ENCODE results near the gene HNRNPUL1.

The HNRNPUL1 gene

GRCh38 chr19:41263042-41263849 is 926 bp upstream of the HNRNPUL1 start:
- Histone ChIP-seq H3K36me3 (ENCODE audit: insufficient read depth, low read length) (peaks cover 22% of the 10 kb centered on the region), H3K9ac (ENCODE audit: low read length) (peak overlapping the region; percentile 99), H4K20me1 (ENCODE audit: insufficient read depth, low read length) (no peaks in the 10 kb centered on the region), H3K27ac (ENCODE audit: low read depth, low read length, poor library complexity, severe bottlenecking) (peak overlapping the region; percentile 93), H3K27me3 (ENCODE audit: insufficient read depth, low read length) (no peaks in the 10 kb centered on the region), H3K79me2 (ENCODE audit: insufficient read depth, low read length) (peaks cover 39% of the 10 kb centered on the region), H2AFZ (ENCODE audit: low read length) (no peak overlapping the region), H3F3A (ENCODE audit: insufficient read depth, low read length) (no peaks in the 10 kb centered on the region), H3K4me2 (ENCODE audit: low read length) (peak overlapping the region; percentile 94), H3K4me1 (ENCODE audit: insufficient read depth, low read length, severe bottlenecking) (peaks cover 20% of the 10 kb centered on the region), H3K9me3 (ENCODE audit: low read length) (no peaks in the 10 kb centered on the region), H3K4me3 (ENCODE audit: low read depth, low read length, poor library complexity, severe bottlenecking) (peak overlapping the region; percentile 92), H3K9me2 (ENCODE audit: low read depth, low read length) (no peaks in the 10 kb centered on the region)
- no peak for TF ChIP-seq EZH2 (IDR thresholded peaks at IDR 0.05; ENCODE audit: borderline replicate concordance, low read length)
- TF ChIP-seq CTCF (IDR thresholded peaks at IDR 0.05; ENCODE audit: low read length) = no peak

DNA sequence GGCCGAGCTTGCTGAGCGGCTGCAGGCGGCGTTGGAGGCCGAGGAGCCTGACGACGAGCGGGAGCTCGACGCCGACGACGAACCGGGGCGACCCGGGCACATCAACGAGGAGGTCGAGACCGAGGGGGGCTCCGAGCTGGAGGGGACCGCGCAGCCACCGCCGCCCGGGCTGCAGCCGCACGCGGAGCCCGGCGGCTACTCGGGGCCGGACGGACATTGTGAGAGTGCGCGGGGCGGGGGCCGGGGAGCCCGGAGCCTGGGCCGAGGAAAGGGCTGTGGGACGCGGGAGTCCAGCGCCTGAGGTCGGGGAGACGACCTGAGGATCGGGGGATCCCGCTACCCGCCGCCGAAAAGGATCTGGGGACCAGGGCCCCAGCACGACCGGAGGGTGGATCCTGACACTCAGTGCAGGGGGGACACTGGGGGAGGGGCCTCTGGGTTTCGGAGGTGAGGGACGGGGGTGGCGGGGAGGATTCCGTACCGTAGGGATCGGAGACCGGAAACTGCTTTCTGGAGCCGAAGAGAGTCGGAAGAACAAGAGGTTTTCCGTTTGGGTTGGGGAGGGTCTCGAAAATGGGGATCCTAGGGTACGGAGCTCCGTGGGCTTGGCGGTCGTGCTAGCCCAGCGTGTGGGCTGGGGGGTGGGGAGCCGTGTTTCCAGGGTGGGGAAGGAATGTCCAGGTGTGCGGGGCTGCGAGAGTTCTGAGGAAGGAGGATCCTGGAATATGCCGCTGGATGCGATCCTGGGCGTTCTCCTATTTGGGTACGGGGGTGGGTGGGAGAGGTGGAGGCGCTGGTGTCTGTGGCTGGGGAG is 616 bp downstream of the HNRNPUL1 start:
- Histone ChIP-seq H3K9ac (ENCODE audit: low read length) (peak overlapping the region; percentile 98), H3K9me2 (ENCODE audit: low read depth, low read length) (no peaks in the 10 kb centered on the region), H4K20me1 (ENCODE audit: insufficient read depth, low read length) (no peaks in the 10 kb centered on the region), H3K27me3 (ENCODE audit: insufficient read depth, low read length) (no peaks in the 10 kb centered on the region), H3K27ac (ENCODE audit: low read depth, low read length, poor library complexity, severe bottlenecking) (peak overlapping the region; percentile 83), H2AFZ (ENCODE audit: low read length) (no peak overlapping the region), H3F3A (ENCODE audit: insufficient read depth, low read length) (no peaks in the 10 kb centered on the region), H3K4me2 (ENCODE audit: low read length) (peak overlapping the region; percentile 88), H3K36me3 (ENCODE audit: insufficient read depth, low read length) (peaks cover 38% of the 10 kb centered on the region), H3K4me3 (ENCODE audit: low read depth, low read length, poor library complexity, severe bottlenecking) (peak overlapping the region; percentile 80), H3K79me2 (ENCODE audit: insufficient read depth, low read length) (peaks cover 40% of the 10 kb centered on the region), H3K4me1 (ENCODE audit: insufficient read depth, low read length, severe bottlenecking) (peaks cover 20% of the 10 kb centered on the region), H3K9me3 (ENCODE audit: low read length) (no peaks in the 10 kb centered on the region)
- TF ChIP-seq EZH2 (IDR thresholded peaks at IDR 0.05; ENCODE audit: borderline replicate concordance, low read length) = no peak
- no peak for TF ChIP-seq CTCF (IDR thresholded peaks at IDR 0.05; ENCODE audit: low read length)

DNA sequence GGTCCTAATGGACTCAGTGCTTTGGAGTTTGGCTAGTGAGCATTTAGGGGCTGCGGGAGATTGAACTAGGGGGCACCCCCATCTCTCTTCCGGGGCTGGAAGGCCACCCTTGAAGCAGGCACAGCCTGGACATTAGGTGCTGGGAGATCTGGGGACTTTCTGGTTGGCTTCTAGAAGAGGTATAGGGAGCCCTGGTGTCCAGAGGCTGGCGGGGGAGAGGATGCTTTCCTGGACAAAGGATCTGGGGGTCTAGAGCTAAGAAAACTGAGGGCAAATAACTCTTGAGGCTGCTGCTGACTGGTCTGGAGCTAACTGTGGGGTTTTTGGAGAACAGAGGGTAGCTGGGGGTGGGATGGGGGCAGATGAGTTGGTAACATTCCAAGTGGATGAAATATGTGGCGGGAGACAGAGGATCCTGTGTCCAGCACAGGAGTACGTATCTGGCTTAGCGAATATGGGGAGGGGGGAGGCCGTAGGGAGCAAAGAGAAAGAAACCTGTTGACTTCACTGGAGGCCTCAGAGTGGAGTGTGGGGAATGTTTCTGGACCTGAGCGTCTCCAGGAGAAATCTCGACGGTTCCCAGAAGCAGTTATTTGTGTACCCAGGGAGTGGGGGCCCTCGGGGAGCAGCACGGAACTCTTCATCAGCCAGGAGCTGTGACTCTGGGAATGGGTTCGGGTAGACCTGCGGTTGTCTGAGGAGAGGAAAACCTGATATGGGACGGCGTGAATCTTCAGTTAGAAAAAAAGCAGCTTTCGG is 1.4 kb downstream of the HNRNPUL1 start:
- peaks cover 46% of the 10 kb centered on the region for H3K36me3 ChIP-seq (ENCODE audit: insufficient read depth, low read length)
- H3K27me3 ChIP-seq (ENCODE audit: insufficient read depth, low read length) = no peaks in the 10 kb centered on the region
- no peaks in the 10 kb centered on the region for H3K9me3 ChIP-seq (ENCODE audit: low read length)
- peak overlapping the region; percentile 98 for H3K9ac ChIP-seq (ENCODE audit: low read length)
- no peaks in the 10 kb centered on the region for H3K9me2 ChIP-seq (ENCODE audit: low read depth, low read length)
- H3K4me3 ChIP-seq (ENCODE audit: low read depth, low read length, poor library complexity, severe bottlenecking) = peak overlapping the region; percentile 80
- TF ChIP-seq CTCF (IDR thresholded peaks at IDR 0.05; ENCODE audit: low read length) (no peak), EZH2 (IDR thresholded peaks at IDR 0.05; ENCODE audit: borderline replicate concordance, low read length) (no peak)
- H3K4me1 ChIP-seq (ENCODE audit: insufficient read depth, low read length, severe bottlenecking) = peaks cover 20% of the 10 kb centered on the region
- H2AFZ ChIP-seq (ENCODE audit: low read length) = no peak overlapping the region
- H3K4me2 ChIP-seq (ENCODE audit: low read length) = peak overlapping the region; percentile 88
- H3K27ac ChIP-seq (ENCODE audit: low read depth, low read length, poor library complexity, severe bottlenecking) = peak overlapping the region; percentile 83
- H4K20me1 ChIP-seq (ENCODE audit: insufficient read depth, low read length) = no peaks in the 10 kb centered on the region
- peaks cover 40% of the 10 kb centered on the region for H3K79me2 ChIP-seq (ENCODE audit: insufficient read depth, low read length)
- H3F3A ChIP-seq (ENCODE audit: insufficient read depth, low read length) = no peaks in the 10 kb centered on the region
